ENCODE measurements around the gene ASTN1. TPM values are rescaled to one million over a fixed set of nuclear protein-coding genes. Genes with fewer than 3 reads are reported as not detected.

Gene ASTN1
- total RNA-seq, 4 donors from 2014 or later: 1.2 to 2.2 (median 1.6) TPM

GRCh38 chr1:176938375-176938774, 226.1 kb downstream of the ASTN1 start:
- TF ChIP-seq POLR2AphosphoS5 (IDR thresholded peaks at IDR 0.05) (no peak), CTCF (IDR thresholded peaks at IDR 0.05) (no peak), POLR2A (IDR thresholded peaks at IDR 0.05; ENCODE audit: low read depth) (no peak), EP300 (IDR thresholded peaks at IDR 0.05) (no peak)
- Histone ChIP-seq H3K9me3 (no peaks in the 10 kb centered on the region), H3K27me3 (no peaks in the 10 kb centered on the region), H3K4me3 (no peak overlapping the region), H3K36me3 (no peaks in the 10 kb centered on the region), H3K27ac (replicated peaks in 1 of 4) (no peak overlapping the region), H3K4me1 (no peaks in the 10 kb centered on the region)
- WGBS: 96% methylated on average over 1 of the region's 1 CpG
- intact Hi-C loops (cut with DNase I): no loop called here
- no peak for DNase-seq (ENCODE audit: extremely low spot score)

GRCh38 chr1:176934370-176934769, 230.1 kb downstream of the ASTN1 start:
- Histone ChIP-seq H3K27me3 (no peaks in the 10 kb centered on the region), H3K4me3 (no peak overlapping the region), H3K27ac (replicated peaks in 1 of 4) (no peak overlapping the region), H3K36me3 (no peaks in the 10 kb centered on the region), H3K9me3 (no peaks in the 10 kb centered on the region), H3K4me1 (peaks cover 0 to 6% (median 2%) of the 10 kb centered on the region in 4 donors)
- intact Hi-C loops (cut with DNase I): no loop called here
- no peak for TF ChIP-seq CTCF (IDR thresholded peaks at IDR 0.05)
- no peak for TF ChIP-seq POLR2A (IDR thresholded peaks at IDR 0.05; ENCODE audit: low read depth)
- TF ChIP-seq POLR2AphosphoS5 (IDR thresholded peaks at IDR 0.05): no peak
- TF ChIP-seq EP300 (IDR thresholded peaks at IDR 0.05): no peak
- 99% methylated on average over 4 of the region's 4 CpGs for WGBS
- no peak for DNase-seq (ENCODE audit: extremely low spot score)

DNA sequence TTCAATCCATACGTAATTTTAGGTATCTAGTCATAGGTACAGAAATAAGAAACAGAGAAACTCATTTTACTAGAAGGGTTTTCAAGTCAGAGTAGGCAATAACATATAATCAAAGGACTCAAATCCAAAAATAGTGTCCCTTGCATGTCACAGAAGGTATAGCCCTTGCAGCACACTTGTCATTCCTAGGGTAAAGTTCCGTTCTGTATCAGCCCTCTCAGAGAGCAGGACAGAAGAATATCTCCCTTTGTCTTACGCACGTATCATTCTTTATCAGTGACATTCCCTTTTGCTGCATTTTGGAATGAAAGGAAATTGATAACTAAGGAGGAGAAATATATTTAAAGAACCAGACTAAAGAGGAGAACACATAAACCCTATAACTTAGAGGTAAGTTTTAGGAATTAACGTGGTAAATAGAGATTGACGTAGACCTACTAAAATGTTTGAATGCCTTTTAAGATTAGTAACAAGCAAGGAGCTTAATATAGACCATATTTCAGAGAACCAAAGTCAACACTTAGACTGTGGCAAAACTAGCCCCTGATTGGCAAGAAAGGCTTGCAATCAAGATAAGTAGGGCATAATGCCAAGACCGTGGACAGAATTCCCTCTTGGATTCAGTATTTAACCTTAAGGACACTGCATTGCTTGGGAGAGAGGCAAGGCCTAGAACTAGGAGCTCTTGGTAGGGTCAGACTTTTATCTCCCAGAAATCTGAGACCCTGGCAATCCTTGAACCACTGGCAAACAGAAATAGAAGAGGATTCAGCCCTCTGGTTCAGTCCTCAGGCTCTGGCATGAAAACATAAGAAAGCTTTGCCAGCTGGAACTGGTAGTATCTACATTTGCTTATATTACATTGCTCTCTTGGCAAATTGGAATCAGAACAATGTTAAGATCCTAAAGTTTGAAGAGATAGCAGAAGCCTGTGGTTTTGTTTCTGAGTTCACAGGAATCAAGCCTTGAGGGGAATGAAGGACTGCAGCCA, 232.1 kb downstream of the ASTN1 start:
- DNase-seq (ENCODE audit: extremely low spot score): no peak
- Histone ChIP-seq H3K4me3 (no peak overlapping the region), H3K4me1 (peaks cover 0 to 6% (median 2%) of the 10 kb centered on the region in 4 donors), H3K36me3 (no peaks in the 10 kb centered on the region), H3K27me3 (no peaks in the 10 kb centered on the region), H3K27ac (replicated peaks in 1 of 4) (no peak overlapping the region), H3K9me3 (no peaks in the 10 kb centered on the region)
- intact Hi-C loops (cut with DNase I): no loop called here
- 82% methylated on average over 7 of the region's 7 CpGs for WGBS
- TF ChIP-seq POLR2AphosphoS5 (IDR thresholded peaks at IDR 0.05) (no peak), POLR2A (IDR thresholded peaks at IDR 0.05; ENCODE audit: low read depth) (no peak), CTCF (IDR thresholded peaks at IDR 0.05) (no peak), EP300 (IDR thresholded peaks at IDR 0.05) (no peak)

GRCh38 chr1:176931526-176931925, 233.0 kb downstream of the ASTN1 start:
- no peak overlapping the region for H3K27ac ChIP-seq (replicated peaks in 1 of 4)
- H3K4me3 ChIP-seq: no peak overlapping the region
- TF ChIP-seq POLR2AphosphoS5 (IDR thresholded peaks at IDR 0.05): no peak
- TF ChIP-seq CTCF (IDR thresholded peaks at IDR 0.05): no peak
- TF ChIP-seq POLR2A (IDR thresholded peaks at IDR 0.05; ENCODE audit: low read depth): no peak
- no peak for TF ChIP-seq EP300 (IDR thresholded peaks at IDR 0.05)
- H3K36me3 ChIP-seq: no peaks in the 10 kb centered on the region
- H3K27me3 ChIP-seq: no peaks in the 10 kb centered on the region
- no peaks in the 10 kb centered on the region for H3K9me3 ChIP-seq
- intact Hi-C loops (cut with DNase I): no loop called here
- no peak for DNase-seq (ENCODE audit: extremely low spot score)
- H3K4me1 ChIP-seq: peaks cover 0 to 6% (median 2%) of the 10 kb centered on the region in 4 donors
- 100% methylated on average over 1 of the region's 1 CpG for WGBS
